Neural progenitor cell (in vitro differentiated cells): ENCODE measurements around the gene EVC2. TPM values are rescaled to one million over a fixed set of nuclear protein-coding genes. Genes with fewer than 3 reads are reported as not detected.

Experiments used
- DNase-seq: peaks from one replicate; pipeline ENCODE4 v3.0.0-alpha.2; 2016; ENCODE audit warnings: low spot score
- H2AFZ ChIP-seq: fragments of 200-600 bp; sonication (generic); replicated peaks from 2 replicates; pipeline ENCODE4 v1.6.1; 2016; ENCODE audit warnings: antibody characterized with exemption
- H3F3A ChIP-seq: fragments of 200-600 bp; sonication (generic); 2 replicates; pipeline ENCODE4 v1.6.1; 2016; ENCODE audit warnings: antibody characterized with exemption, low read depth
- H3K27ac ChIP-seq: fragments of 200-600 bp; sonication (generic); 2 replicates; pipeline ENCODE4 v1.5.1; 2016; ENCODE audit warnings: mild to moderate bottlenecking
- H3K27me3 ChIP-seq: fragments of 200-600 bp; sonication (generic); 2 replicates; pipeline ENCODE4 v1.6.1; 2016; ENCODE audit warnings: mild to moderate bottlenecking, moderate library complexity
- H3K36me3 ChIP-seq: fragments of 200-600 bp; sonication (generic); 2 replicates; pipeline ENCODE4 v1.5.1; 2016
- H3K4me1 ChIP-seq: fragments of 200-600 bp; sonication (generic); 2 replicates; pipeline ENCODE4 v1.6.1; 2016; ENCODE audit warnings: mixed run types
- H3K4me2 ChIP-seq: fragments of 200-600 bp; sonication (generic); 2 replicates; pipeline ENCODE4 v1.6.1; 2016
- H3K4me3 ChIP-seq: fragments of 200-600 bp; sonication (generic); 2 replicates; pipeline ENCODE4 v1.5.1; 2016
- H3K79me2 ChIP-seq: fragments of 200-600 bp; sonication (generic); 2 replicates; pipeline ENCODE4 v1.6.1; 2016; ENCODE audit warnings: low read depth
- H3K9ac ChIP-seq: fragments of 200-600 bp; sonication (generic); 2 replicates; pipeline ENCODE4 v1.6.1; 2016
- H3K9me3 ChIP-seq: fragments of 200-600 bp; sonication (generic); 2 replicates; pipeline ENCODE4 v1.5.1; 2016; ENCODE audit warnings: low read depth
- H4K20me1 ChIP-seq: fragments of 200-600 bp; sonication (generic); 2 replicates; pipeline ENCODE4 v1.6.1; 2016; ENCODE audit warnings: low read depth
- H3K27ac Mint-ChIP-seq: 3 replicates; pipeline ENCODE4 v1.8.0; 2021; ENCODE audit warnings: mixed read lengths
- H3K27me3 Mint-ChIP-seq: 2 replicates; pipeline ENCODE4 v1.8.0; 2022; ENCODE audit warnings: low read depth, mild to moderate bottlenecking, inconsistent platforms, moderate library complexity, mixed read lengths; ENCODE audit not compliant: insufficient read depth
- H3K36me3 Mint-ChIP-seq: 3 replicates; pipeline ENCODE4 v1.8.0; 2021; ENCODE audit warnings: mixed read lengths
- H3K4me1 Mint-ChIP-seq: 3 replicates; pipeline ENCODE4 v1.8.0; 2021; ENCODE audit warnings: mixed read lengths
- H3K4me3 Mint-ChIP-seq: 3 replicates; pipeline ENCODE4 v1.8.0; 2021; ENCODE audit warnings: mild to moderate bottlenecking, moderate library complexity, mixed read lengths
- H3K9me3 Mint-ChIP-seq: 3 replicates; pipeline ENCODE4 v1.8.0; 2020; ENCODE audit warnings: mixed read lengths
- CTCF ChIP-seq: fragments of 200-600 bp; sonication (generic); IDR thresholded peaks from 2 replicates; pipeline ENCODE4 v1.5.1; 2017; ENCODE audit warnings: antibody characterized with exemption, mild to moderate bottlenecking
- EZH2 ChIP-seq: fragments of 200-600 bp; sonication (generic); IDR thresholded peaks from 2 replicates; pipeline ENCODE4 v1.6.1; 2017; ENCODE audit warnings: antibody characterized with exemption, mild to moderate bottlenecking, moderate library complexity
- EZH2phosphoT487 ChIP-seq: fragments of 200-600 bp; sonication (generic); IDR thresholded peaks from 2 replicates; pipeline ENCODE4 v1.6.1; 2017; ENCODE audit warnings: antibody characterized with exemption
- total RNA-seq: library from RNA; depleted of rRNA; stranded (reverse); fragments of >200 nt; gene quantifications from 2 replicates; pipeline ENCODE4 v1.2.3, GENCODE V29; 2015; ENCODE audit warnings: low replicate concordance

The EVC2 gene
- total RNA-seq, 1 donor from 2014 or later = 6.1 TPM

DNA sequence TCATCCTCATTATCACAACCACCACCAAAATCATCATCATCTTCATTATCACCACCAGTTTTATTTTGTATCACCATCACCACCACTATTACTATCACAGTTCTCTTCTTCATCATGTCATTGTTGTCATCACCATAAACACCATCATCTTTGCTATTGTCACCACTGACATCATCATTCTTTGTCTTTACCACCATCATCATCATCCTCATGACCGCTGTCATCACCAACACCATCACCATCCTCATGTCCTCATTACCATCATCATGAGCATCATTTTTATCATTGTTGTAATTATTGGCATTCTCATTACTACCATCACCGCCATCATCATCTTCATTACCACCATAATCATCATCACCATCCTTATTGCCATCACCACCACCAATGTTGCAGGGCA, 34.0 kb upstream of the EVC2 start:
- Mint-ChIP-seq H3K4me3 (no peak overlapping the region), H3K36me3 (peaks cover 13% of the 10 kb centered on the region), H3K4me1 (no peaks in the 10 kb centered on the region), H3K27me3 (no peaks in the 10 kb centered on the region), H3K27ac (no peak overlapping the region), H3K9me3 (no peaks in the 10 kb centered on the region)
- Histone ChIP-seq H3K4me1 (no peaks in the 10 kb centered on the region), H3K36me3 (no peaks in the 10 kb centered on the region), H4K20me1 (no peaks in the 10 kb centered on the region), H2AFZ (no peak overlapping the region), H3K9ac (no peak overlapping the region), H3K4me2 (no peak overlapping the region), H3K79me2 (no peaks in the 10 kb centered on the region), H3K27ac (no peak overlapping the region), H3K4me3 (no peak overlapping the region), H3K27me3 (no peaks in the 10 kb centered on the region), H3F3A (no peaks in the 10 kb centered on the region), H3K9me3 (no peaks in the 10 kb centered on the region)
- TF ChIP-seq CTCF (no peak), EZH2 (no peak), EZH2phosphoT487 (no peak)
- no peak for DNase-seq

DNA sequence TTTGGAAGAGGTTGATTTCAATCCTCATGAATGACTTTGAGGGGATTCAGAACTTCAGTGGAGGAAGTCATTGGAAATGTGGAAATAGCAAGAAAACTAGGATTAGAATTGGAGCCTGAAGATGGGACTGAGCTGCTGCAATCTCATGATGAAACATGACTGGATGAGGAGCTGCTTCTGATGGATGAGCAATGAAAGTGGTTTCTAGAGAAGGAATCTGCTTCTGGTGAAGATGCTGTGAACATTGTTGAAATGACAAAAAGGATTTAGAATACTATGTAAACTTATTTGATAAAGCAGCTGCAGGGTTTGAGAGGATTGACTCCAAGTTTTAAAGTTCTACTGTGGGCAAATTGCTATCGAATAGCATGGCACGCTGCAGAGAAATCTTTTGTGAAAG, 29.7 kb upstream of the EVC2 start:
- no peaks in the 10 kb centered on the region for H3K27me3 Mint-ChIP-seq
- Histone ChIP-seq H3K4me2 (no peak overlapping the region), H2AFZ (no peak overlapping the region), H3K79me2 (no peaks in the 10 kb centered on the region), H3K36me3 (no peaks in the 10 kb centered on the region), H3F3A (no peaks in the 10 kb centered on the region), H4K20me1 (no peaks in the 10 kb centered on the region), H3K27me3 (no peaks in the 10 kb centered on the region), H3K4me3 (no peak overlapping the region), H3K4me1 (no peaks in the 10 kb centered on the region), H3K9me3 (no peaks in the 10 kb centered on the region), H3K9ac (no peak overlapping the region), H3K27ac (no peak overlapping the region)
- H3K4me3 Mint-ChIP-seq = no peak overlapping the region
- peaks cover 9% of the 10 kb centered on the region for H3K36me3 Mint-ChIP-seq
- no peaks in the 10 kb centered on the region for H3K4me1 Mint-ChIP-seq
- no peak for DNase-seq
- H3K9me3 Mint-ChIP-seq = no peaks in the 10 kb centered on the region
- TF ChIP-seq EZH2phosphoT487 (no peak), CTCF (no peak), EZH2 (no peak)
- no peak overlapping the region for H3K27ac Mint-ChIP-seq

DNA sequence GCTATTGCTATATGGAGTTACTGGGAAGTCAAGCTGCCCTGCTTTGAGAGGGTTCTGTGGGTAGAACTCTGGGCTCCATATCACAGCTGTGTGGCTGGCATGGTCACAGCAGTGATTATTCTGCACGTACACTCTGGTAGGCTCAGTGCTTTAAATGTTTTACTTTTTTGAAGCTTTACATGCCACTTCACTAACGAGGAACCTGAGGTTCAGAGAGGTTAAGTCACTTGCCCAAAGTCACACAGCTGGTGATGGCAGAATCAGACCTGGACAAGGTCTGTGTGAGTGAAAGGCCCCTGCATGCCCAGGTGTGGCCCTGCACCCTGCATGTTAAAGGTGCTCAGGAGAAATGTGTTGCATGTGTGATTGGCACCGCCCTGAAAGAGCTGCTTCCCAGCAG, 27.1 kb upstream of the EVC2 start:
- no peak overlapping the region for H3K27ac ChIP-seq
- no peaks in the 10 kb centered on the region for H3K27me3 Mint-ChIP-seq
- no peak for DNase-seq
- no peak overlapping the region for H3K9ac ChIP-seq
- no peaks in the 10 kb centered on the region for H3K79me2 ChIP-seq
- no peaks in the 10 kb centered on the region for H4K20me1 ChIP-seq
- no peaks in the 10 kb centered on the region for H3K9me3 ChIP-seq
- H3K4me1 ChIP-seq = no peaks in the 10 kb centered on the region
- no peak overlapping the region for H3K4me3 ChIP-seq
- H2AFZ ChIP-seq = no peak overlapping the region
- H3K27me3 ChIP-seq = no peaks in the 10 kb centered on the region
- no peak overlapping the region for H3K4me3 Mint-ChIP-seq
- no peaks in the 10 kb centered on the region for H3K9me3 Mint-ChIP-seq
- no peaks in the 10 kb centered on the region for H3K36me3 ChIP-seq
- H3F3A ChIP-seq = no peaks in the 10 kb centered on the region
- H3K36me3 Mint-ChIP-seq = peaks cover 13% of the 10 kb centered on the region
- no peak for TF ChIP-seq EZH2
- no peak for TF ChIP-seq EZH2phosphoT487
- TF ChIP-seq CTCF = no peak
- H3K27ac Mint-ChIP-seq = no peak overlapping the region
- H3K4me1 Mint-ChIP-seq = no peaks in the 10 kb centered on the region
- no peak overlapping the region for H3K4me2 ChIP-seq

DNA sequence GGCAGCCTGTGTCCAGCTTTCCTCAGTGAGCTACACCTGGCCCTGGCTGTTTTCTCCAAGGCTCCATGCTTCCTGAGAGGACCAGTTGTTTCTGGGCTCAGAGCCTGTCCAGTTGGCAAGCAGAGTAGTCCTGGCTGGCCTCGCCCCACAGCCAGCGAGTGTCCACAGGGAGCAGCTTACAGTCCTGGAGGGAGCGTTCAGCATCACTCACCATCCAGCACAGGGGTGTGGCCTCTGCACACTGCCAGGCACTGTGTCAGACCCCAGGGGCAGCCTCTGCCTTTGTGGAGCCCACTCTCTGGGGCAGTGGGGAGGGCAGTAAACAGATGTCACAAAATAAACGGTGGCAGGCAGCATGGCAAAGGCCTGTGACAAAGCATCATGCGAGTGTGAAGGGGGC, 26.5 kb upstream of the EVC2 start:
- DNase-seq = no peak
- Mint-ChIP-seq H3K4me1 (no peaks in the 10 kb centered on the region), H3K27ac (no peak overlapping the region), H3K9me3 (no peaks in the 10 kb centered on the region), H3K4me3 (no peak overlapping the region), H3K27me3 (no peaks in the 10 kb centered on the region), H3K36me3 (peaks cover 13% of the 10 kb centered on the region)
- Histone ChIP-seq H3K4me1 (no peaks in the 10 kb centered on the region), H3K9ac (no peak overlapping the region), H2AFZ (no peak overlapping the region), H3K4me2 (no peak overlapping the region), H3K4me3 (no peak overlapping the region), H4K20me1 (no peaks in the 10 kb centered on the region), H3K27me3 (no peaks in the 10 kb centered on the region), H3K79me2 (no peaks in the 10 kb centered on the region), H3K9me3 (no peaks in the 10 kb centered on the region), H3K36me3 (no peaks in the 10 kb centered on the region), H3K27ac (no peak overlapping the region), H3F3A (no peaks in the 10 kb centered on the region)
- TF ChIP-seq EZH2phosphoT487 (no peak), CTCF (no peak)
